B cell (primary cell): ENCODE results near the gene DCTN4.

ENCODE experiments used
- CTCF ChIP-seq: fragments of 200-600 bp; IDR thresholded peaks from one replicate; pipeline ENCODE4 v1.8.0; 2022; ENCODE audit warnings: antibody characterized with exemption, mild to moderate bottlenecking
- EZH2 ChIP-seq: IDR thresholded peaks from 2 replicates; pipeline ENCODE4 v1.6.1; 2012; ENCODE audit warnings: borderline replicate concordance, low read depth, mild to moderate bottlenecking, moderate library complexity, low read length; ENCODE audit not compliant: insufficient read depth, poor library complexity, severe bottlenecking

DNA sequence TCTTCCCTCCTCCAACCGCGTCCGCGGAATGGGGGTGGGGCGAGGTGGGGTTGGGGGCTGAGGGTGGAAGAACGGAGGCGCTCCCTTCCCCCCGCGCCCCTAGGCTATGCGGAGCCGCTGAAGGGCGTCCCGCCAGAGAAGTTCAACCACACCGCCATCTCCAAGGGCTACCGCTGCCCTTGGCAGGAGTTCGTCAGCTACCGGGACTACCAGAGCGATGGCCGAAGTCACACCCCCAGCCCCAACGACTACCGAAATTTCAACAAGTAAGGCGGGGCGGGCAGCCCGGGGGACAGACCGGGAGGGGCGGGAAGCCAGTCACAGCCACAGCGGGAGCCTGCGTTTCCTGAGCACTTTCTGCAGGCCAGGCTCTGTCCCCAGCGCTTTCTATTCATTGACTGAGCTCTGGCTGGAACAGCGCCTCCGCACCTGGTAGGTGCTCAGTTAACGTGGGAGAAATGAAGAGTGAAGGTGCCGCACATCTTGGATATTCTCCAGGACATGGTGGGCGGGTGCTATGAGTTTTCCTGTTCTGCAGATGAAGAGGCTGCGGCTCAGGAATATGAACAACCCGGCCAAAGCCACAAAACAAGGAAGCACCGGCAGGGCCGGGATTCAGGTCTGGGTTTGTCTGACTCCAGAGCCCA lies 86.5 kb downstream of the DCTN4 start:
- TF ChIP-seq CTCF: no peak
- TF ChIP-seq EZH2: no peak
